GM20000 (cell line): ENCODE data around the gene ROBO3.
A peak's percentile ranks its signal among the peaks of the same experiment; 100 is the strongest.

ENCODE experiments used
- DNase-seq: peaks from one replicate; pipeline ENCODE4 v3.0.0; 2012; ENCODE audit warnings: low spot score
- TF ChIP-seq, protein P1 (sequence below): IDR thresholded peaks from 2 replicates; pipeline ENCODE4 v1.5.1; 2012; ENCODE audit warnings: mild to moderate bottlenecking, control low read depth; ENCODE audit errors: extremely low read depth, missing control alignments

The ROBO3 gene

DNA sequence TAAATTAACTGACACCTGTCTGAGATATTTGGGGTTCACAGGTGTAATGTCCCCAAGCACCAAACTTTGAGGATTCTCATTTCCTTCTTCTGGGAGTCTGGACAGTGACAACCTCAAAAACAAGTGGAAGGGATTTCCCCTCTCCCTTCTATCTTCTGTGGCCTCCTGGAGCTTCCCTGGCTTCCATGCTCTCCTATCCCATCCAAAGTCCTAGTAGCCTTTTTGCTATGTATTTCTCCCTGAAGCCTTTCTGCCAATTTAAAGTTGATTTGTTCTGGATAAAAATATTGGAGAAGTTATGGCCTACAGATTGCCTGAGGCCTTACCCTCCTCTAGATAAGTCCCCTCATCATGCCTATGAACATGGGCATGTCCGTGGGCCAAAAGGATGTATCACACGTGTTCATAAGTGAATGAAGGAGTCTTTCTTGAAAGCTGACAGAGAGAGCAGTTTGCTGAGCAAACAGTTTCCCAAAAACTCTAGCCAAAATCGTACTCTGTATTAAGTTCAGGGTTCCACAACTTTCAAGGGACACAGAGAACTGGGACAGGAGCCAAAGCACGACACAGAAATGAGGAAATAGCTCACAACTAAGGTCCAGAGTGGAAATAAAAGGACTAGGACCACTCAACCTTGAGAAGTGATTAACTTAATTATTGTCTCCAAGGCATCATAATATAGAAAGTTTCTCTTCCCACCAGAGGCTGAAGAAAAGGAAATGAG, 63.9 kb downstream of the ROBO3 start:
- DNase-seq = no peak
- TF ChIP-seq, protein P1, sequence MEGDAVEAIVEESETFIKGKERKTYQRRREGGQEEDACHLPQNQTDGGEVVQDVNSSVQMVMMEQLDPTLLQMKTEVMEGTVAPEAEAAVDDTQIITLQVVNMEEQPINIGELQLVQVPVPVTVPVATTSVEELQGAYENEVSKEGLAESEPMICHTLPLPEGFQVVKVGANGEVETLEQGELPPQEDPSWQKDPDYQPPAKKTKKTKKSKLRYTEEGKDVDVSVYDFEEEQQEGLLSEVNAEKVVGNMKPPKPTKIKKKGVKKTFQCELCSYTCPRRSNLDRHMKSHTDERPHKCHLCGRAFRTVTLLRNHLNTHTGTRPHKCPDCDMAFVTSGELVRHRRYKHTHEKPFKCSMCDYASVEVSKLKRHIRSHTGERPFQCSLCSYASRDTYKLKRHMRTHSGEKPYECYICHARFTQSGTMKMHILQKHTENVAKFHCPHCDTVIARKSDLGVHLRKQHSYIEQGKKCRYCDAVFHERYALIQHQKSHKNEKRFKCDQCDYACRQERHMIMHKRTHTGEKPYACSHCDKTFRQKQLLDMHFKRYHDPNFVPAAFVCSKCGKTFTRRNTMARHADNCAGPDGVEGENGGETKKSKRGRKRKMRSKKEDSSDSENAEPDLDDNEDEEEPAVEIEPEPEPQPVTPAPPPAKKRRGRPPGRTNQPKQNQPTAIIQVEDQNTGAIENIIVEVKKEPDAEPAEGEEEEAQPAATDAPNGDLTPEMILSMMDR = no peak

DNA sequence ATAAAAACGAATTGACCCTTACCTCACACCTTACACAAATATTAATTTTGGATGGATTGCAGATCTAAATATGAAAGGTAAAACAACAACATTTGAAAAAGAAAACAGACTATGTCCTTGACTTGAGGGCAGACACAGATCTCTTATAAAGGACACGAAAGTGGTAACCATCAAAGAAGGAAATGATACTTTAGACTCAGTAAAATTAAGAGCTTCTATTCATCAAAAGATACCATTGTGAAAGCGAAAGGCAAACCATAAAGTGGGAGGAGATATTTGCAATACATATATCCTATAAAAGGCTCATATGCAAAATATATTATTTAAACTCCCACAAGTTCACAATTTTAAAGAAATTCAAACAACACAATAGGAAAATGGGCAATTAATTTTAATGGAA, 65.6 kb downstream of the ROBO3 start:
- TF ChIP-seq, protein P1 = no peak
- peak; percentile 41 for DNase-seq
